ENCODE data around the gene TALDO1.

The TALDO1 gene

DNA sequence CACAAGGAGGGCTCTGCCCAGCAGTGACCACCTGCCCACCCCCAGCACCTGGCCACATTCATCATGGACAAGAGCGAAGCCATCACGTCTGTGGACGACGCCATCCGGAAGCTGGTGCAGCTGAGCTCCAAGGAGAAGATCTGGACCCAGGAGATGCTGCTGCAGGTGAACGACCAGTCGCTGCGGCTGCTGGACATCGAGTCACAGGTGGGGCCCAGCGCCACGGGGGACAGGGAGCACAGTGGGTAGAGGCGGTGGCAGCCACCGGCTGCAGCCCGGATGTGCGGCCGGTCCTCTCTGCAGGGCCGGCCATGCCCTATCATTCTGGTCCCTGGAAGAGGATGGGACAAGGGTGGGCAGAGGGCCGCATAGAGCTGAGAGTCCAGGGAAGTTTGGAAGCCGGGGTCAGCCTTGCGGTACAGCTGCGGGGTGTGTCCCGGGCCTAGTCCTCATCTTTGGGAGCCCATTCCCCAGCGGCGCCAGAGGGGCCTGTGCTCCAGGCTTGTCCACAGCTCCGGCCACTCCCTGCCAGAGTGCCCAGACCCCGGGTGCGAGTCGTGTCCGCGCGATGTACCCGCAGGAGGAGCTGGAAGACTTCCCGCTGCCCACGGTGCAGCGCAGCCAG lies 27.1 kb upstream of the TALDO1 start:
- H3K4me3 ChIP-seq (ENCODE audit: low read length): no peak overlapping the region
- TF ChIP-seq, protein P1, sequence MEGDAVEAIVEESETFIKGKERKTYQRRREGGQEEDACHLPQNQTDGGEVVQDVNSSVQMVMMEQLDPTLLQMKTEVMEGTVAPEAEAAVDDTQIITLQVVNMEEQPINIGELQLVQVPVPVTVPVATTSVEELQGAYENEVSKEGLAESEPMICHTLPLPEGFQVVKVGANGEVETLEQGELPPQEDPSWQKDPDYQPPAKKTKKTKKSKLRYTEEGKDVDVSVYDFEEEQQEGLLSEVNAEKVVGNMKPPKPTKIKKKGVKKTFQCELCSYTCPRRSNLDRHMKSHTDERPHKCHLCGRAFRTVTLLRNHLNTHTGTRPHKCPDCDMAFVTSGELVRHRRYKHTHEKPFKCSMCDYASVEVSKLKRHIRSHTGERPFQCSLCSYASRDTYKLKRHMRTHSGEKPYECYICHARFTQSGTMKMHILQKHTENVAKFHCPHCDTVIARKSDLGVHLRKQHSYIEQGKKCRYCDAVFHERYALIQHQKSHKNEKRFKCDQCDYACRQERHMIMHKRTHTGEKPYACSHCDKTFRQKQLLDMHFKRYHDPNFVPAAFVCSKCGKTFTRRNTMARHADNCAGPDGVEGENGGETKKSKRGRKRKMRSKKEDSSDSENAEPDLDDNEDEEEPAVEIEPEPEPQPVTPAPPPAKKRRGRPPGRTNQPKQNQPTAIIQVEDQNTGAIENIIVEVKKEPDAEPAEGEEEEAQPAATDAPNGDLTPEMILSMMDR (conservative IDR thresholded peaks at IDR 0.05; ENCODE audit: low read depth, low read length): no peak
- DNase-seq (ENCODE audit: low read depth): no peak

DNA sequence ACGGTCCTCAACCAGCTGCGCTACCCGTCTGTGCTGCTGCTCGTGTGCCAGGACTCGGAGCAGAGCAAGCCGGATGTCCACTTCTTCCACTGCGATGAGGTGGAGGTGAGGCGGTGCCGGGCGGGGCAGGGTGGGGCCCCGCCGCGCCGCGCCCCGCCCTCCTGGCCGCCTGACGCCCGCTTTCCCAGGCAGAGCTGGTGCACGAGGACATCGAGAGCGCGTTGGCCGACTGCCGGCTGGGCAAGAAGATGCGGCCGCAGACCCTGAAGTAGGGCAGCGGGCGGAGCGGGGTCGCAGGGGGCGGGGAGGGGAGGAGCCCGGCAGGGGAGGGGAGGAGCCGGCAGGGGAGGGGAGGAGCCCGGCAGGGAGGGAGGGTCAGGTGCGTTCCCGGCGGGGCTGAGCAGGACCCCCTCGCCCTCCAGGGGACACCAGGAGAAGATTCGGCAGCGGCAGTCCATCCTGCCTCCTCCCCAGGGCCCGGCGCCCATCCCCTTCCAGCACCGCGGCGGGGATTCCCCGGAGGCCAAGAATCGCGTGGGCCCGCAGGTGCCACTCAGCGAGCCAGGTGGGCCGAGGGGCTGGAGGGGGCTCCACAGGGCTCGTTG lies 26.5 kb upstream of the TALDO1 start:
- TF ChIP-seq, protein P1 (conservative IDR thresholded peaks at IDR 0.05; ENCODE audit: low read depth, low read length): no peak
- DNase-seq (ENCODE audit: low read depth): no peak
- no peak overlapping the region for H3K4me3 ChIP-seq (ENCODE audit: low read length)

DNA sequence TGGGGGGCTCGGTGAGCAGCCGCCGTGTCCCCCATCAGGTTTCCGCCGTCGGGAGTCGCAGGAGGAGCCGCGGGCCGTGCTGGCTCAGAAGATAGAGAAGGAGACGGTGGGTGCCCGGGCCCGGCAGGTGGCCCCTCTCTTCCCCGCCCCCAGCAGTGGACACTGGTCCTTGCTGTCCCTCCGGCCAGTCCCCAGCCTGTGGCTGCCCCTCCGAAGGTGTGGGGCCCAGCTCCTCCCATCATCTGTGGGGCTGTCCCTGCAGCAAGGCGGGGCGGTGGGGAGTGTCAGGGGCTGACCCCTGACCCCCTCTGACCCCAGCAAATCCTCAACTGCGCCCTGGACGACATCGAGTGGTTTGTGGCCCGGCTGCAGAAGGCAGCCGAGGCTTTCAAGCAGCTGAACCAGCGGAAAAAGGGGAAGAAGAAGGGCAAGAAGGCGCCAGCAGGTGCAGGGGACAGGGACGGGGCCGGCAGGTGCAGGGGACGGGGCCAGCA lies 26.0 kb upstream of the TALDO1 start:
- H3K4me3 ChIP-seq (ENCODE audit: low read length): no peak overlapping the region
- TF ChIP-seq, protein P1 (conservative IDR thresholded peaks at IDR 0.05; ENCODE audit: low read depth, low read length): no peak
- no peak for DNase-seq (ENCODE audit: low read depth)

DNA sequence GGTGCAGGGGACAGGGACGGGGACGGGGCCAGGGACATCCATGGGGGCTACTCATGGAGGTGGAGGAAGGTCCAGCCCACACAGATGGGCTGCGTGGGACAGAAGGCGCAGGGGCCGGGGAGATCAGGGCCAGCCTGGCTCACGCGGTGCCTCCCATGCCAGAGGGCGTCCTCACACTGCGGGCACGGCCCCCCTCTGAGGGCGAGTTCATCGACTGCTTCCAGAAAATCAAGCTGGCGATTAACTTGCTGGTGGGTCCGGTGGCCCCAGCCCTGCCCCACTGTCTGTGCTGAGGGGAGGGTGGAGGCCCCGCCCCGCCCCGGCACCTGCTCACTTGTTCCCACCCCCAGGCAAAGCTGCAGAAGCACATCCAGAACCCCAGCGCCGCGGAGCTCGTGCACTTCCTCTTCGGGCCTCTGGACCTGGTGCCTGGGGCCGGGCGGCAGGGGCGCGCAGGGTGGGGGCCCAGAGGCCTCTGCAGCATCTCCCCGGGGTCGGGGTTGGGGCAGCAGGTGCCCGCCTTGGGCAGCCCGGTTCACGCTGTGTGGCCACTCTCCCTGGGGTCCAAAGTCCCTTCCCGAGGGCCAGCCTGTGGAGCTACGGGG lies 25.4 kb upstream of the TALDO1 start:
- no peak overlapping the region for H3K4me3 ChIP-seq (ENCODE audit: low read length)
- no peak for DNase-seq (ENCODE audit: low read depth)
- TF ChIP-seq, protein P1 (conservative IDR thresholded peaks at IDR 0.05; ENCODE audit: low read depth, low read length): no peak

DNA sequence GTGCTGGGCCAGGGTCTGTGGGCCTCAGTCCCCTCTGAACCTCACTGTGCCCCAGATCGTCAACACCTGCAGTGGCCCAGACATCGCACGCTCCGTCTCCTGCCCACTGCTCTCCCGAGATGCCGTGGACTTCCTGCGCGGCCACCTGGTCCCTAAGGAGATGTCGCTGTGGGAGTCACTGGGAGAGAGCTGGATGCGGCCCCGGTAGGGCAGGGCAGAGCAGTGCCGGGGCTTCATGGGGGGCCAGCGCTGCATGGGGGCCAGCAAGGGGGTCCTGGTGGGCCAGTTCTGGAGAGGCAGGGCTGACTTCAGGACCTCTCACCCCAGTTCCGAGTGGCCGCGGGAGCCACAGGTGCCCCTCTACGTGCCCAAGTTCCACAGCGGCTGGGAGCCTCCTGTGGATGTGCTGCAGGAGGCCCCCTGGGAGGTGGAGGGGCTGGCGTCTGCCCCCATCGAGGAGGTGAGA lies 24.9 kb upstream of the TALDO1 start:
- TF ChIP-seq, protein P1 (conservative IDR thresholded peaks at IDR 0.05; ENCODE audit: low read depth, low read length): no peak
- no peak for DNase-seq (ENCODE audit: low read depth)
- no peak overlapping the region for H3K4me3 ChIP-seq (ENCODE audit: low read length)

DNA sequence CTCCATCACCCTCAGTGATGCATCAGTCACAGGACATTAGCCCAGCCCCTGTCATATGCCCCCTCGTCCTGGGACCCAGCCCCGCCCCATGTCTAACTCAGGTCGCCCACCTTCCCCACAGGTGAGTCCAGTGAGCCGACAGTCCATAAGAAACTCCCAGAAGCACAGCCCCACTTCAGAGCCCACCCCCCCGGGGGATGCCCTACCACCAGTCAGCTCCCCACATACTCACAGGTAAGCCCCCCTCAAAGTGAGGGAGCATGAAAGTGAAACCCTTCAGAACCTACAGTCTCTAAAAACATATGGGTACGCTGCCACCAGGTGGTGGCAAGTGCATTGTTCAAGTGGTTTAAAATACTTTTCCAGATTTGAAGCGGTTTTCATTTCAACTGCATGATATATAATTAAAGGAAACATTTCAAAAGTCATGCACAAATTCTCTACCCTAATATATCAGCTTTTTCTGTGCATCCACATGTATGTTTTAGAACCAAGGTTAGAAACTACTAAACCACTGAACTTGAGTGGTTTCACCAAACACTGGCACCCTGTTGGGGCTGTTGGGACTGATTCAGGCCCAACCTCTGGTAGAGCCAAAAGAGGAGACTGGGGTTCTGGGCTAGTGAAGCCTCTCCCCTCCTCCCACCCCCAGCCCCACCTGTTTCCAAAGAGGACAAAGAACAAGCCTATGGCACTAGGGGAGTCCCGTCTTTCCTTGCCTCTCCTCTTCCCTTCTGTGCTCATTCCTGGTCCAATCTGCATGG lies 24.0 kb upstream of the TALDO1 start:
- no peak overlapping the region for H3K4me3 ChIP-seq (ENCODE audit: low read length)
- TF ChIP-seq, protein P1 (conservative IDR thresholded peaks at IDR 0.05; ENCODE audit: low read depth, low read length): peak; percentile 65
- no peak for DNase-seq (ENCODE audit: low read depth)
